HepG2 (cell line): ENCODE data around the gene C4orf36. TPM values are rescaled to one million over a fixed set of nuclear protein-coding genes. Genes with fewer than 3 reads are reported as not detected.

Experiments
- ATF7-NPFF ChIP-seq: sonication (generic); formaldehyde crosslinking; IDR thresholded peaks from 2 replicates; pipeline ENCODE4 v1.8.1; 2023; ENCODE audit warnings: mild to moderate bottlenecking, low read depth, missing genetic modification reagents, moderate library complexity
- GABPB1 ChIP-seq: IDR thresholded peaks from 2 replicates; pipeline ENCODE4 v1.6.1; 2016; ENCODE audit warnings: mild to moderate bottlenecking, missing genetic modification reagents, moderate library complexity, missing compliant biosample characterization
- RBFOX2 ChIP-seq: fragments of 200-400 bp; formaldehyde crosslinking; IDR thresholded peaks from 2 replicates; pipeline ENCODE4 v1.6.1; 2017; ENCODE audit warnings: low read depth, mild to moderate bottlenecking, low read length
- SNAPC2 ChIP-seq: sonication (generic); formaldehyde crosslinking; IDR thresholded peaks from 2 replicates; pipeline ENCODE4 v1.8.1; 2022; ENCODE audit warnings: mild to moderate bottlenecking, missing genetic modification reagents
- TAF1 ChIP-seq: sonication (generic); formaldehyde crosslinking; IDR thresholded peaks from 2 replicates; pipeline ENCODE4 v1.4.0; 2020; ENCODE audit warnings: missing genetic modification reagents
- XRCC5 ChIP-seq: fragments of 200-400 bp; formaldehyde crosslinking; optimal IDR thresholded peaks from 2 replicates; pipeline ENCODE3; 2017; ENCODE audit warnings: mild to moderate bottlenecking, low read length
- ZFP82 ChIP-seq: sonication (generic); formaldehyde crosslinking; IDR thresholded peaks from 2 replicates; pipeline ENCODE4 v1.5.1; 2020; ENCODE audit warnings: mild to moderate bottlenecking, missing genetic modification reagents, borderline replicate concordance
- ZMYM4 ChIP-seq: sonication (generic); formaldehyde crosslinking; IDR thresholded peaks from 2 replicates; pipeline ENCODE4 v1.8.1; 2023; ENCODE audit warnings: mild to moderate bottlenecking, missing genetic modification reagents
- ZNF225 ChIP-seq: sonication (generic); formaldehyde crosslinking; IDR thresholded peaks from 2 replicates; pipeline ENCODE4 v1.4.0; 2020; ENCODE audit warnings: mild to moderate bottlenecking, missing genetic modification reagents
- ZNF543 ChIP-seq: sonication (generic); formaldehyde crosslinking; IDR thresholded peaks from 2 replicates; pipeline ENCODE4 v1.4.0; 2020; ENCODE audit warnings: mild to moderate bottlenecking, missing genetic modification reagents
- ZNF552 ChIP-seq: sonication (generic); formaldehyde crosslinking; IDR thresholded peaks from 2 replicates; pipeline ENCODE4 v1.9.0; 2022; ENCODE audit warnings: missing genetic modification reagents, mild to moderate bottlenecking, borderline replicate concordance
- ZNF891 ChIP-seq: sonication (generic); formaldehyde crosslinking; IDR thresholded peaks from 2 replicates; pipeline ENCODE4 v1.5.0; 2020; ENCODE audit warnings: mild to moderate bottlenecking, missing genetic modification reagents
- ZSCAN30 ChIP-seq: sonication (generic); formaldehyde crosslinking; IDR thresholded peaks from 2 replicates; pipeline ENCODE4 v1.5.0; 2020; ENCODE audit warnings: mild to moderate bottlenecking, missing genetic modification reagents
- polyA plus RNA-seq, 8 experiments: library from polyadenylated mRNA; depleted of rRNA in 3 of 8; stranded (reverse) in 7 of 8; unstranded in 1 of 8; fragments of >200 nt; fragmentation: Illumina TruSeq in 4 of 8; extraction: Trizol in 4 of 8; gene quantifications; 2 replicates each; pipeline versions ENCODE4 v1.2.1 to v1.2.3, GENCODE V29; 2011 to 2016; ENCODE audit warnings: low read depth in 4 of 8, missing spikeins in 1 of 8, mixed read lengths in 1 of 8; ENCODE audit not compliant: insufficient read depth in 1 of 8
- total RNA-seq, 5 experiments: library from RNA; depleted of rRNA; stranded (reverse); fragments of >200 nt; fragmentation: Illumina TruSeq; extraction: Trizol; gene quantifications; 2 replicates each; pipeline ENCODE4 v1.2.3, GENCODE V29; 2016; ENCODE audit warnings: low read depth in 1 of 5
- TF ChIP-seq, protein P1 (sequence below): sonication (generic); formaldehyde crosslinking; IDR thresholded peaks from 2 replicates; pipeline ENCODE4 v1.5.0; 2020; ENCODE audit warnings: mild to moderate bottlenecking, missing genetic modification reagents, borderline replicate concordance
- TF ChIP-seq, protein P2 (sequence below): sonication (generic); formaldehyde crosslinking; IDR thresholded peaks from 2 replicates; pipeline ENCODE4 v1.8.0; 2022; ENCODE audit warnings: mild to moderate bottlenecking, missing genetic modification reagents, moderate library complexity
- TF ChIP-seq, protein P3 (sequence below): sonication (generic); formaldehyde crosslinking; conservative IDR thresholded peaks from 2 replicates; pipeline ENCODE4 v1.8.1; 2023; ENCODE audit warnings: missing genetic modification reagents
- TF ChIP-seq, protein P4 (sequence below): sonication (generic); formaldehyde crosslinking; IDR thresholded peaks from 2 replicates; pipeline ENCODE4 v1.5.1; 2020; ENCODE audit warnings: missing genetic modification reagents, mild to moderate bottlenecking, borderline replicate concordance
- TF ChIP-seq, protein P5 (sequence below): sonication (generic); formaldehyde crosslinking; IDR thresholded peaks from 2 replicates; pipeline ENCODE4 v1.4.0; 2020; ENCODE audit warnings: missing genetic modification reagents, borderline replicate concordance

Gene C4orf36
- total and polyA plus RNA-seq, 2 of the 13 experiments (the other 11 are each of a cell fraction or from before 2014, with no cell fraction given), result 0.63 TPM; not detected in 1

DNA sequence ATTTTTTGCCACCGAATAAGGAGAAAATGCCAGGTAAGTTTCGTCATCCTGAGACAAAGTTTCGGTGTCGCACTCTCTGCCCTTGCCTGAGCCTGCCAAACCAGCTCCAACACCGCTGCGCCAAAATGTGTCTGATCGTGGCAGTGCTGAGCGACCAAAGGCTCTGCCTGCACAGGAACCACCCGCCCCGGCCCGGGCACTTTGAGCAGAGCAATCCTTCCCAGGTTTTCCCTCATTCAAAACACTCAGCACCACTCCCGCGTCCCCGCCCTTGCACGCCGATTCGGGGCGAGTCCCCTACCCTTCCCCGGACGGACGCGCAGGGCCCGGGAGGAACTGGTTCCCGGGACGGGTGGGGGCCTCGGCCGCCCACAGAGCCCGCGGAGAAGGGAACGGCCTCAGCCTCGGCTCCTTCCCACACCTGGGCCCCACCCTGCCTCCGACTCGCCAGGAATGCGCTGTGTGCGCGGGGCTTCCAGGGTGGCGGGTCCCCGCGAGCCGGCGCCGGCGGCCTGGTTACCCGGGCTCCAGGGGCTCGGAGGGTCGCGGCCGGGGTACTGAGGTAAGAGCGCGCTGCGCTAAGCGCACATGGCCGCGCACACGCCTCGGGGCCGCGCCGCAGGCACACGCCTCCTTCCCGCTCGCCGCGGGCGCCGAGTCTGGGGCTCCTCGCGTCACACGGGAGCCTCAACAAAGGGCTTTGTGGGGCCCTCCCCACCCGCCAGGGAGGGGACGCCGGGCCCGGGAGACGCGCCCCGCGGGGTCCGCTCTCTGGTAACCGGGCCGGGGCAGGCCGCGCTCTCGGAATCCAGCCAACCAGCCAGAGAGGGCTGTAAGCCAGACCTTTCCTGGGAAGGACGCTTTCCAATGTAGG lies at the start of gene C4orf36 (continued):
- TF ChIP-seq, protein P1, sequence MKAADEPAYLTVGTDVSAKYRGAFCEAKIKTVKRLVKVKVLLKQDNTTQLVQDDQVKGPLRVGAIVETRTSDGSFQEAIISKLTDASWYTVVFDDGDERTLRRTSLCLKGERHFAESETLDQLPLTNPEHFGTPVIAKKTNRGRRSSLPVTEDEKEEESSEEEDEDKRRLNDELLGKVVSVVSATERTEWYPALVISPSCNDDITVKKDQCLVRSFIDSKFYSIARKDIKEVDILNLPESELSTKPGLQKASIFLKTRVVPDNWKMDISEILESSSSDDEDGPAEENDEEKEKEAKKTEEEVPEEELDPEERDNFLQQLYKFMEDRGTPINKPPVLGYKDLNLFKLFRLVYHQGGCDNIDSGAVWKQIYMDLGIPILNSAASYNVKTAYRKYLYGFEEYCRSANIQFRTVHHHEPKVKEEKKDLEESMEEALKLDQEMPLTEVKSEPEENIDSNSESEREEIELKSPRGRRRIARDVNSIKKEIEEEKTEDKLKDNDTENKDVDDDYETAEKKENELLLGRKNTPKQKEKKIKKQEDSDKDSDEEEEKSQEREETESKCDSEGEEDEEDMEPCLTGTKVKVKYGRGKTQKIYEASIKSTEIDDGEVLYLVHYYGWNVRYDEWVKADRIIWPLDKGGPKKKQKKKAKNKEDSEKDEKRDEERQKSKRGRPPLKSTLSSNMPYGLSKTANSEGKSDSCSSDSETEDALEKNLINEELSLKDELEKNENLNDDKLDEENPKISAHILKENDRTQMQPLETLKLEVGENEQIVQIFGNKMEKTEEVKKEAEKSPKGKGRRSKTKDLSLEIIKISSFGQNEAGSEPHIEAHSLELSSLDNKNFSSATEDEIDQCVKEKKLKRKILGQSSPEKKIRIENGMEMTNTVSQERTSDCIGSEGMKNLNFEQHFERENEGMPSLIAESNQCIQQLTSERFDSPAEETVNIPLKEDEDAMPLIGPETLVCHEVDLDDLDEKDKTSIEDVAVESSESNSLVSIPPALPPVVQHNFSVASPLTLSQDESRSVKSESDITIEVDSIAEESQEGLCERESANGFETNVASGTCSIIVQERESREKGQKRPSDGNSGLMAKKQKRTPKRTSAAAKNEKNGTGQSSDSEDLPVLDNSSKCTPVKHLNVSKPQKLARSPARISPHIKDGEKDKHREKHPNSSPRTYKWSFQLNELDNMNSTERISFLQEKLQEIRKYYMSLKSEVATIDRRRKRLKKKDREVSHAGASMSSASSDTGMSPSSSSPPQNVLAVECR (CRISPR knock-in tag), result peak; percentile 62
- peak; percentile 82 for TF ChIP-seq ZNF225 (CRISPR knock-in tag)
- TF ChIP-seq XRCC5, result peak; percentile 15
- TF ChIP-seq ZNF552 (CRISPR knock-in tag), result peak; percentile 55; the same call in 1 of the 2 replicates
- TF ChIP-seq, protein P2, sequence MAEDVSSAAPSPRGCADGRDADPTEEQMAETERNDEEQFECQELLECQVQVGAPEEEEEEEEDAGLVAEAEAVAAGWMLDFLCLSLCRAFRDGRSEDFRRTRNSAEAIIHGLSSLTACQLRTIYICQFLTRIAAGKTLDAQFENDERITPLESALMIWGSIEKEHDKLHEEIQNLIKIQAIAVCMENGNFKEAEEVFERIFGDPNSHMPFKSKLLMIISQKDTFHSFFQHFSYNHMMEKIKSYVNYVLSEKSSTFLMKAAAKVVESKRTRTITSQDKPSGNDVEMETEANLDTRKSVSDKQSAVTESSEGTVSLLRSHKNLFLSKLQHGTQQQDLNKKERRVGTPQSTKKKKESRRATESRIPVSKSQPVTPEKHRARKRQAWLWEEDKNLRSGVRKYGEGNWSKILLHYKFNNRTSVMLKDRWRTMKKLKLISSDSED, result 0 out of 2 replicates have a peak, but pooled peaks have one; percentile 24
- peak; percentile 32; the same call in 1 of the 2 replicates for TF ChIP-seq RBFOX2
- no peak for TF ChIP-seq ZSCAN30 (CRISPR knock-in tag)
- TF ChIP-seq TAF1, result peak; percentile 24; the same call in 1 of the 2 replicates
- peak; percentile 46; the same call in 1 of the 2 replicates for TF ChIP-seq ZFP82 (CRISPR knock-in tag)
- TF ChIP-seq GABPB1 (CRISPR knock-in tag), result peak; percentile 52; the same call in 1 of the 2 replicates
- 0 out of 2 replicates have a peak, but pooled peaks have one; percentile 46 for TF ChIP-seq ATF7-NPFF
- TF ChIP-seq, protein P3, sequence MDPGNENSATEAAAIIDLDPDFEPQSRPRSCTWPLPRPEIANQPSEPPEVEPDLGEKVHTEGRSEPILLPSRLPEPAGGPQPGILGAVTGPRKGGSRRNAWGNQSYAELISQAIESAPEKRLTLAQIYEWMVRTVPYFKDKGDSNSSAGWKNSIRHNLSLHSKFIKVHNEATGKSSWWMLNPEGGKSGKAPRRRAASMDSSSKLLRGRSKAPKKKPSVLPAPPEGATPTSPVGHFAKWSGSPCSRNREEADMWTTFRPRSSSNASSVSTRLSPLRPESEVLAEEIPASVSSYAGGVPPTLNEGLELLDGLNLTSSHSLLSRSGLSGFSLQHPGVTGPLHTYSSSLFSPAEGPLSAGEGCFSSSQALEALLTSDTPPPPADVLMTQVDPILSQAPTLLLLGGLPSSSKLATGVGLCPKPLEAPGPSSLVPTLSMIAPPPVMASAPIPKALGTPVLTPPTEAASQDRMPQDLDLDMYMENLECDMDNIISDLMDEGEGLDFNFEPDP (CRISPR knock-in tag), result 0 out of 2 replicates have a peak, but pooled peaks have one; percentile 74
- TF ChIP-seq, protein P4, sequence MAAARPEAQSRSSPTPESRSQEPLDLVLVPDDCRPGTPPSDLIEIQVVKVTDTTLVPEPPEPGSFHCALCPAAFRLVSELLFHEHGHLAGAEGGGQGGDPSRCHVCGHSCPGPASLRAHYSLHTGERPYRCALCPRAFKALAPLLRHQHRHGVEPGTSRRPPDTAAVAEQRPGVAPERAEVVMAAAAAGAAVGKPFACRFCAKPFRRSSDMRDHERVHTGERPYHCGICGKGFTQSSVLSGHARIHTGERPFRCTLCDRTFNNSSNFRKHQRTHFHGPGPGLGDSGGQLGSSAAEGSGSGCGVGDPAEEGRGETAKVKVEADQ, result 0 out of 2 replicates have a peak, but pooled peaks have one; percentile 32
- peak; percentile 36 for TF ChIP-seq ZMYM4 (CRISPR knock-in tag)
- 0 out of 2 replicates have a peak, but pooled peaks have one; percentile 27 for TF ChIP-seq ZNF543 (CRISPR knock-in tag)
- TF ChIP-seq, protein P5, sequence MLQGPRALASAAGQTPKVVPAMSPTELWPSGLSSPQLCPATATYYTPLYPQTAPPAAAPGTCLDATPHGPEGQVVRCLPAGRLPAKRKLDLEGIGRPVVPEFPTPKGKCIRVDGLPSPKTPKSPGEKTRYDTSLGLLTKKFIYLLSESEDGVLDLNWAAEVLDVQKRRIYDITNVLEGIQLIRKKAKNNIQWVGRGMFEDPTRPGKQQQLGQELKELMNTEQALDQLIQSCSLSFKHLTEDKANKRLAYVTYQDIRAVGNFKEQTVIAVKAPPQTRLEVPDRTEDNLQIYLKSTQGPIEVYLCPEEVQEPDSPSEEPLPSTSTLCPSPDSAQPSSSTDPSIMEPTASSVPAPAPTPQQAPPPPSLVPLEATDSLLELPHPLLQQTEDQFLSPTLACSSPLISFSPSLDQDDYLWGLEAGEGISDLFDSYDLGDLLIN (CRISPR knock-in tag), result no peak
- no peak for TF ChIP-seq SNAPC2
- TF ChIP-seq ZNF891 (CRISPR knock-in tag), result peak; percentile 83
